Fibroblast of skin of right quadriceps (primary cell): ENCODE results near the gene HINT3.
"Not testable (repeated sequence)": the region's sequence is repeated elsewhere in the genome, so short reads cannot be mapped to it uniquely, and the experiment has no call there.

Experiments
- DNase-seq: peaks from one replicate; pipeline ENCODE4 v3.0.0-alpha.2; 2013

The HINT3 gene

DNA sequence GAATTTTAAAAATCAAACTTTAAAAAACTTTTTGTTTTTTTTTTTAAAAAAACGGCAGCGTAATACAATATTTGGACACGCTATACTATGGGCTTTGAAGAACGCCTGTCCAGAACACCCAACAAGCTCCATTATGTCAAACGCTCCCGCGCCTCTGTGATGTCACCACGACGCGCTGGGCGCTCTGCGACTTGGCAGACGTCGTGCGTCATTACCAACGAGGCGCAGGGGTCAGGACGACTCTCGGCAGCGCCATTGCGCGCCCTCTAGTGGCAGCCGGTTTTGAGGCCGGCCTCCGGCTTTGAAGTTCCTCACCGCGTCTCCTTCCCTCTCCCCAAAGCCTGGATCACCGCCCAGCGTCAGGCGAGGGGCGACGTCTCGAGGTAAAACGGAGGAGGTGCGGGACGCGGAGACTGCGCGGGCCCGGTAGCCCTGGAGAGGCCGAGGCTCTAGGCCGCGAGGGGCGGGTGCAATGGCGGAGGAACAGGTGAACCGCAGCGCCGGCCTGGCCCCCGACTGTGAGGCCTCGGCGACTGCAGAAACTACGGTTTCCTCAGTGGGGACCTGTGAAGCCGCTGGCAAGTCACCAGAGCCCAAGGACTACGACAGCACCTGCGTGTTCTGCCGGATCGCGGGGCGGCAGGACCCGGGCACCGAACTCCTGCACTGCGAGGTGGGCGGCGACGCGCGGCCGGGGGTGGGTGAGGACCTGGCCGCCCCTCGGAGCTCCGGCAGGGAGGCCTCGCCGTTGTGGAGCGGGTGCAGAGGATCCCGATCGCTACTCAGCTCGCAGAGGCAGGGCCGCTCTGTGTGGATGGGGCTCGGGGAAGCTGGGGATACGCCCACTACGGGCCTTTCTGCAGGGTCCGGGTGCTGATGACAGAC, at the start of gene HINT3:
HINT3 (plus strand) TSS at position 265 of the 885 bp plus-strand sequence; CDS start at position 473, 208 bp downstream.
- DNase-seq, result peak; percentile 96

DNA sequence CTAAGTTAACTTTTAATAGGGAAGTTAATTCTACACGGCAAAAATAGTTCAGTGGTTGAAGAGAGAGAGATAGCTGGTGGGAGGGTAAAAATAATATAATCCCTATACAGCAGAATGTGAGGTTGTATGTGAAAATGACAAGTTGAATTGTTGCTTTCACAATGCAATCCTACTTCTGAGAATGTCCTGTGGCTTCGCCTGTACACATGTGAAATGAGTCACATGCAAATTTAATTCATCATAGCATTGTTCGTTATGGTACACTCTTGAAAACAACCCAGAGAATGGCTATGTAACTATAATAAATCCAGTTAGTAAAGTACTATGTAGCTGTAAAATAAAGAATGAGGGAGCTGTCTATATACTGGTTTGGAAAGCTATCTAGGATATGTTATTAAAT, 46.0 kb upstream of the HINT3 start:
- peak; percentile 60 for DNase-seq

DNA sequence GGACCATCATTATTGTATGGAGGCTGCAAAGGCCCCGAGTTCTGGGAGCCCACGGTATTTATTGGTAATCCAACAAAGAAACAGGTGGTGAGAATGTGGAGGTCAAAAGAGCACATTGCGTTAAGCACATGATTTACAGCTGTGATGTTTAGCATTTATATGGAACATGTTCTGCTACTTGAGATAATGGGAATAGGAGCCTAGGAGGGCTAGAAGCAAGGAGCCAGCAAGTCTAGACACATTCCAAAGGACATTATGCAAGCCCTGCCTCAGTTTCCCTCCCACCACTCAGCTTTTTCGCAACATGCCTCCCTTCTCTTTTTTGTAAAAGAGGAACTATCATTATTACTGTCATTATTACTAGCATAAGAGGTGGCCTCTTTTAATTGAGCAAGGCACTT, 45.5 kb upstream of the HINT3 start:
- not testable (repeated sequence) for DNase-seq

DNA sequence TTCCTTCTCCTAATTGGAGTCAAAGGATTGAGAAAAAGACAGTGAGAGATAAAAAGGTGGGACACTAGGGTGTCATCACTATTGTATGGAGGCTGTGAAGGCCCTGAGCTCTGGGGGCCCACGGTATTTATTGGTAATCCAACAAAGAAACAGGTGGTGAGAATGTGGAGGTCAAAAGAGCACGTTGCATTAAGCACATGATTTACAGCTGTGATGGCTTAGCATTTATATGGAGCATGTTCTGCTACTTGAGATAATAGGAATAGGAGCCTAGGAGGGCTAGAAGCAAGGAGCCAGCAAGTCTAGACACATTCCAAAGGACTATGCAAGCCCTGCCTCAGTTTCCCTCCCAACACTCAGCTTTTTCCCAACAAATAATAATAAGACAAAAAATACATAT, 44.1 kb upstream of the HINT3 start:
- DNase-seq, result not testable (repeated sequence)

DNA sequence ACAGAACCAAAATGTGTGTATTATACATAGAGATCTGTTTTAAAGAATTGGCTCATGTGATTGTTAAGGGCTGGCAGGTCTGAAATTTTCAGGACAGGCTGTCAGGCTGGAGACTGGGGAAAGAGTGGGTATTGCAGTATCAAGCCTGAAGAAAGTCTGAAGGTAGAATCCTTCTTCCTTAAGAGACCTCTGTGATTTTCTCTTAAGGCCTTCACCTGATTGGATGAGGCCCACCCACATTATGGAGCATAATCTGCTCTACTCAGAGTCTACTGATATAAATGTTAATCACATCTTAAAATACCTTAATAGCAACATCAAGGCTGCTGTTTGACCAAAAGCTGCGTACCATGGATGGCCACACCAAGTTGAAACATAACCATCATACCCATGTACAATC, 43.4 kb upstream of the HINT3 start:
- no peak for DNase-seq

DNA sequence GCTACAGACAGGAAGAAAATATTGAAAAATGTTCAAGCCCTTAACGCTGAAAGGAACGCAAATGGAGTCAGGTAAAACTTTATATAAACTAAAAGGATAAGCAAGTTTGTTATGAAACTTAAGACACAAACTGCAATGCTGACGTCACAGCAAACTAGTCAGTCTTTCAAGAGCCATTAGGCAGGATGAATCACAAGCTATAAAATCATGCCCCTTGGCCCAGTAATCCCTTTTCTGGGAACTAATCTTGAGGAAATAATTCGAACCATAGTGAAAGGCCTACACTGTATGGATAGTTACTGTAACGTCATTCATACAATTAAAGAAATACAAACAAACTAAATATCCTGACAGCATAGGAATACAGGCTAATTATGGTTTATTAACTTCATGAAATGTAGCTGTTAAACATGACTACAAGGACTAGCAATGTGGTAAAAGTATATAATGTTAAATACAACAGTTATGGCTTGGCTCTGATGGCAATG, 42.7 kb upstream of the HINT3 start:
- DNase-seq, result peak; percentile 96

DNA sequence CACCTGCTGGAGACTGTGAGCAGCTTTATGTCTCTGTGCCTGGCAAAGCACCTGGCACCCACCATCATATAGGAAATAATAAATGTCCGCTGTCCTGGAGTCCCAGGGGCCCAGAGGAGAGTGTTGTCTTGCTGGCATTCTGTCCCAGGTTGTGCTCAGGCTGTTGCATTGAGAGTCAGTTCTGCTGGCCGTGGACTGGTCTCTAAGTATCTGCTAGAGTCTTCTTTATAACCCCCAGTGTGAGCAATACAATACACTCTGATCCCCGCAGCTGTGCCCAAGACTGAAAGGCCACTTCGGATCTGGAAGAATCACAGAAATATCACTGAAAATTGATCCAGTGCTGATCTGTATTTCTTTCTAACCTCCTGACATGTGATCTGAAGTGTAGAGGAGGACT, 38.3 kb upstream of the HINT3 start:
- no peak for DNase-seq

DNA sequence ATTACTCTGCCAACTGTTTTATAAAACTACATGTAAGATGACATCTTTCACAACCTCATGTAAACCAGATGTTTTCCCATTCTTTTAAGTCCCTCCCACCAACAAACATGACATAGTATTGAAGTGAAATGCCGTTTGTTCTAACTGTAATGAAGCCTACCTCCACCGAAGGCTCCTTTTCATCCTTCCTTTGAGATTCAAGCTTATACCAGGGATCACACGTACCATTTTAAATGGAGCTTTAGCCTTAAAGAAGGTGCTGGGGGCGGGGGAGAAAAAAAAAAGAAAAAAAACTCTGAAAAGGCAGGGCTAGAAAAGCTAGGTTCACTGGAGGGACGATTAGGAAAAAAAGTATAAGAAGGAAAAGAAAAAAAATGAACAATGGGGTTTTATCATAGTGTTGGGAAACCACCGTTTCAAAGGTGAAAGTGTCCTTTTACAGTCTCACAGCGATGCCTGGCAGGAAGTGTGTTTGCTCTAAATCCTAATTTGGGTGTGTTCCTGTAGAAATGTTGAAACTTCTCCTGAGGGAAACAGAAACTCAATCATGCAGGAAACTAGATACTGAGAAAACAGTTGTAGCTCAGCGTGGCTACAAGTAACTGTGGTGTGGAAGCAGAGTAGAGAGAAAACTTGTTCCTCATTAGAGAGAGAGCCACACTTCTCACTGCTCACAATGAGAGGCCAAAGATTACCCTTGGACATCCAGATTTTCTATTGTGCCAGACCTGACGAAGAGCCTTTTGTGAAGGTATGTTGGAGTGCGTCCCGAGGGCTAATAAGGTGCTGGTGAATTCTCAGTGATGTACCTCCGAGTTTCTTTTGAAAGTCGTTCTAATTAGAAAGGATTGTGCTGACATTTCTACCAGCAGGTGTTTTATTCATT, 37.6 kb upstream of the HINT3 start:
- DNase-seq, result peak; percentile 61

DNA sequence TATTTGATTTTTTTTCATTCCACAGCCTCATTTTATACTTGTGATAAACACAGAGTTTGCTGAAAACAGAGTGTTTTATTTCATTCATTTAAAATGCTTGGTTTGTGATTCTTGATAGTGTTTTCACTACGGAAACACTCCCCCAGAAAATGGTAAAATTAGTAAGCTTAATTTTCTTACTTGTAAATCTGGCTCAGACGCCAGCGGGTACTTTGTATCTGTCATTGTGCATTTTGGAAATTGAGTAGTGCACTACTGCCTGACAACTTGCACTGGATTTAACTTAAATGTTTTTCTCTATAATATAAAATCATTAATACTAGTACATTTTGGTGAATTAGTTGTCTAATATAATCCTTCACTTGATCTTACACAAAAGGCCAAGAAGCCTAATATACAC, 37.0 kb upstream of the HINT3 start:
- DNase-seq, result no peak

DNA sequence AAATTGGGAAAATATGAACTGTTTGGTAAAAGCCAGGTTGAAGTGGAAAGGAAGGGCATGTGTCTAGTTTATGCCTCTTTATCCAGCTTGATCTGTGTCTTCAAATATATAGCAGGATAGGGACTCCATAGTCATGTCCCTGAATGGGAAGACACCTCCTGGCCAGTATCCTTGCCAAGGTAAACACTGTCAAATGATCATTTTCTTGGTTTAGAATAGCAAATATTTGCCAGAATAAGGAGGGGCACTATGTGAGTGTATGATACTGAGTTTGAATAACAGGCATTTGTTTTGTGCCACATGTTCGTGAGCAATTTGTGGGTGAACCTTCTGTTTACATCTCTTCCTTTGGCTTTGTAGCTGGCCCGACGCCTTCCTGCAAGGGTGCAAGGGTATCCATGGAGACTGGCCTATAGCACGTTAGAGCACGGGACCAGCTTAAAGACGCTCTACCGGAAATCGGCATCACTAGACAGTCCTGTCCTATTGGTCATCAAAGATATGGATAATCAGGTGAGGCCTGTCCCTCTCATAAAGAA, 34.2 kb upstream of the HINT3 start:
- no peak for DNase-seq

DNA sequence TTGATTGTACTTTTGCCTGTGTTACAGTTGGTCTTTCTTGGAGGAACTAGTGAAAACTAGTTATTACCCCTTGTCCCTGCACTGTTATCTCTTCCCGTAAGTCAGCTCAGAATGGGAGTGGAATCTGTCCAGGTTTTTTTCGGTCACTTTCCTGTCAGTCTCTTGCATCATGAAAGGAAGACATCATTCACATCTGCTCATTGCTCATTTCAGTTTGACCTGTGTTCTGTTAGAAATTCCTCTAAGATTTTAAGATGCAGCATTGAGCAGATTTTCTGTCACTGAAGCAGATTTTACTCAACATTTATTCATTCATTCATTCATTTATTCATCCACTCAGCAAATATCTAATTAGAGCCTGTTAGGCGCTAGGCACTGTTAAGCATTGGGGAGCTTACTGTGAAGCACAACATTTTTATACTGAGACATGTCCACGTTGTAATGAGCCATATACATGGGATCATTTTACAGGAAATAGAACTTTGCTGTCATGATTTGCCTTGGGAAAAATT, 33.1 kb upstream of the HINT3 start:
- DNase-seq, result no peak

DNA sequence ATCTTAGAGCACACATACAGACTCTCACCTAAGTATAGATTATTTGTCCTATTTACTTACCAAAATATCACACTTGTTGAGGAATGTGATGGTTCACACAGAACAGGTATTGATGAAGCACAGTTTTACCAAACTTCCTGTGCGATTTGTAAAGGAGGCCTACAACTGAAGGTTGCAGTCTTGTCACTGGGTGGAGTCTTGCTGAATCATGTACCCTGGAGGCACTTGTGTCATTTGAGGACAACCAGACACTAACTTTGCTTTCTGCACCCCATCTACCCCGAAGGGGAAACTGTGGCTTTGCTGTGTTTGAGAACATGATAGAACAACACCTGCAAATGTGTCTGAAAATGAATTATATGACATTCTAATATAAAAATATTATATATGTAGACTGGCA, 32.4 kb upstream of the HINT3 start:
- no peak for DNase-seq

DNA sequence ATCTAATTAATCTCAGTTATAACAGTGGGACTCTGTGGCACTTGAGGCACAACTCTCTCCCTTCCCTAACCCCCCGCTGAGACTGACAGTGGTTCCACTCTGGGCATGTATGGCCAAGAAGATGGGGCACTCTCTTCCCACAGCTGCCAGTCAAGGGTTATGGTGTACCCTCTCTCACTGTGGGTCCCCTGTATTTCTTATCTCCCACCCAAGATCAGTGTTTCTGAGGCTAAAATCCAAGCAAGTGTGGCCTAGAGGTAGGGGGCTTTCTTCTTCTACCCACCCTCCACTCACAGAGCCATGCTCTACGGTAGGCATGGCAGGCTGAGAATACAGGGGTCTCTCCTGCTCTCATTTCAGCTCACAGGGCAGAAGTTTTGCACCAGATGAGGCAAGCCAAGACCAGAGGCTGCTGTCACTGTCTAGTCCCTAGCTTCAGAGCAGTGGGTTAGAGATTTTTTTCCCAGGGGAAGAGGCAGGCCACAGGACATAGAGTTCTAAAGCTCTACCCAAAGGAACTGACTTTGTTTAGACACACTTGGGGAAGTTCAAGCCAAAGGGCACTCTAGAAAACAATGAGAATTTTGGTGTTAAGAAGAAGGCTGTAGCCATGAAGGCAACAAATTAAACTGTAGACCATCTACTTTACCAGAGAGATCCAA, 31.7 kb upstream of the HINT3 start:
- no peak for DNase-seq

DNA sequence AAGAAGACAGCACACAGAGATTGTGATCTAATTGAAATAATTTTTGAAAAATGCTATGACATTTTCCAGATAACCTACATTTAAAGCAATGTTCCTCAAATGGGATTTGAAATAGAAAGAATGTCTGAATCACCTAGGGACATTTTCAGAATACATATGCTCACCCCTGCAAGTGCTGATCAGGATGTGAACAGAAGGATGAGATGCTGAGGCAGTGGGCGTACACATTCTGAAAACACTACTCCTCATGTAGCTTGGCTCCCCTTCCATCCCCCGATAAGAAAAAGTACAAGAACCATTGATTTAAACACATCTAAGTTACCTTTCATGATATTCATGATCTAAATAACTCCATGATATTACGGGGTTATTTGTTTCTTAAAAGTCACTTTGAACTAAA, 29.9 kb upstream of the HINT3 start:
- DNase-seq, result no peak

DNA sequence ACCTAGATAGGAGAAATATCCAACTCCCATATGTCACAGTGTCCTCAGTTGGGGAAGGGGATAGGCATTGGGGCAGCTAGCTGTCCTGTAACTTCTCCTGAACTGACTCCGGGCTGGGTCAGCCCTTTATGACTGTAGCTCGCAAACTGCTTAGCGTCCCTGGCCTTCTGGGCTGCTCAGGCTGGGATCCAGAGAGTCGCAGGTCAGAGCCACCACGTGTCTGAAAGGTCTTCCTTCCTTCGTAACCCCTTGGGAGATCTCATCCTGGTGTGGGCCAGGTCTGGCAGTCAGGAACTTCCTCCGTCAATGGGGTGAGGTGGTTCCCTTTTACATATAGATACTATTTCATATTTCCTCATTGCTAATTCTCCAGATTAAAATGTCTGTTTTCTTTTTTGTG, 28.8 kb upstream of the HINT3 start:
- DNase-seq, result no peak

DNA sequence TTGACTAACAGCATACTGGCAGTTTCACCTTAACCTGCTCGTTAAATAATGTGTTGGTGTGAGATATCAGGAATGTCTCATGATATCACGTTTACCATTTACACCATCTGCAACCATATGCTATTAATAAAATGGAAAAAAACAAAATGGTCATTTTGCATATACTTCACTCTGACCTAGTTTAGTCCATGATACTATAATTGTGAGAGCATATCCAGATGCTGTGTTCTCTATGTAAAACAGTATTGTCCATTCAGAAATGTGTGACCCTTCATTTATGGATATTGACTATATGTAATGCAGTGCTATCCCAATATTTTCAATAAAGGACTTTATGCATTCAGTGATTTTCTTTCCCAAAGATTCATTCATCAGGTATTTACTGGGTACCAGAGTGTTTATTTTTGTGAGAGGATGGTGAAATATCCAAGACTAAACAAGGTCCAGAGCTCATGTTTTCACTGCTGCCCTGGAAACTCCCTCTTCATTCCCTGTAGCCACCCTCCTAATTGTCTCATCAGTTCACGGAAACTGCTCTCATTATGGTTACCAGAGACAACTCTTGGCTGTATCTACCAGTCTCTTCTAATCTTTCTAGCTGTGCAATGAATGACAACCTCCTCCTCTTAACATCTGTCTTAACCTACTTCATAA, 25.7 kb upstream of the HINT3 start:
- no peak for DNase-seq

DNA sequence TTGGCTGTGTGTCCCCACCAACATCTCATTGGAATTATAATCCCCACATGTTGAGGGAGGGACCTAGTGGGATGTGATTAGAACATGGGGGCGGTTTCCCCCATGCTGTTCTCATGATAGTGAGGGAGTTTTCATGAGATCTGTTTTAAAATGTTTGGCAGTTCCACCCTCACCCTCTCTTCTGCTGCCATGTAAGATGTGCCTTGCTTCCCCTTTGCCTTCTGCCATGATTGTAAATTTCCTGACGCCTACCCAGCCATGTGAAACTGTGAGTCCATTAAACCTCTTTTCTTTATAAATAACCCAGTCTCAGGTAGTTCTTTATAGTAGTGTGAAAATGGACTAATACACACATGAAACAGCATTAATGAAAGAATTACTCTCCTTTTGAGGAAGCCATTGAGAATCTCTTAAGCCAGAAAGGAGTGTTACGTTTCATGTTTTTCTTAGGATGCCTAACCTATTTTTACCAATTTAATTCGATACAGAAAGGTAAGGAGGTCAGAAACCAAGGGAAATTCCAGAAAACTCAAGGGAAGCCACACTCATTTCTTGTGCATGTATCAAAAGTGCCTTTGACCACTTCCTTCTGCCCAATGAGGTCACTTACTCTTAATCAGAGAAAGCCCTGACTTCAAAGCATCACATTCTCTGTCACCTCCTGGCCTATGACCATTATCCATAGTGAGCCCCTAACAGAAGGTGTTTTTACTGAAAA, 24.7 kb upstream of the HINT3 start:
- no peak for DNase-seq

DNA sequence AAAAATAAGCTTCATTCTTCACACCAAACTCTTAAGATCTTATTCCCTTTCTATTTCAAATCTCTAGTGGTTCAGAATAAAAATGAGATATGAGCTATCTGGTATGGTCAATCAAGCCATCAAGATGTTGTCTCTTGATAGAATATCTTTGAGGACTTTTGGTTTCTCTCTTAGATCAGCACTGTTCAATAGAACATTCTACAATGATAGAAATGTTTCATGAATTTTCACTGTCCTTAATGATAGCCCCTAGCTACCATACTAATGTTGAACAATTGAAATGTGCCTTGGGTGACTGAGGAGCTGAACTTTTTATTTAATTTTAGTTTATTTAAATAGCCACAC, 24.1 kb upstream of the HINT3 start:
- DNase-seq, result no peak

DNA sequence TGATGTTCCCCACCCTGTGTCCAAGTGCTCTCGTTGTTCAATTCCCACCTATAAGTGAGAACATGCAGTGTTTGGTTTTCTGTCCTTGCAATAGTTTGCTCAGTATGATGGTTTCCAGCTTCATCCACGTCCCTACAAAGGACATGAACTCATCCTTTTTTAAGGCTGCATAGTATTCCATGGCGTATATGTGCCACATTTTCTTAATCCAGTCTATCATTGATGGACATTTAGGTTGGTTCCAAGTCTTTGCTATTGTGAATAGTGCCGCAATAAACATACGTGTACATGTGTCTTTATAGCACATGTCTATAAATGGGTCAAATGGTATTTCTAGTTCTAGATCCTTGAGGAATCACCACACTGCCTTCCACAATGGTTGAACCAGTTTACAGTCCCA, 21.1 kb upstream of the HINT3 start:
- not testable (repeated sequence) for DNase-seq

DNA sequence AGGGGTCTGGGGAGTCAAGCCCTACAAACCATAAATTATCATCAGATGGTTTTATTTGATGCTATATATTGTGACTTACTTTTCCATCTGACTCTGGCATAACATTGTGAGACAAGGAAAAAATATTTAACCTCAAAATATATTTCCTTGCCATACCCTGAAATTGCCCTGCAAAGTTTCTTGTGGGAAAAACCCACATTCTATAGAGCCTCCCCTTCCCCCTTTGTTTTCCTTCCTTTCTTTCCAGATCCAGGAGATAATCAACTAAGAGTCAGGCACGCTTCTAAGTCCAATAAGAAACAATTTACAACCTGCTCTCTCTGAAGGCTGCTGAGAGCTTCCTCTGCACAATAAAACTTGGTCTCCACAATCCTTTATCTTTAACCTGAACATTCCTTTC, 17.5 kb upstream of the HINT3 start:
- DNase-seq, result no peak

DNA sequence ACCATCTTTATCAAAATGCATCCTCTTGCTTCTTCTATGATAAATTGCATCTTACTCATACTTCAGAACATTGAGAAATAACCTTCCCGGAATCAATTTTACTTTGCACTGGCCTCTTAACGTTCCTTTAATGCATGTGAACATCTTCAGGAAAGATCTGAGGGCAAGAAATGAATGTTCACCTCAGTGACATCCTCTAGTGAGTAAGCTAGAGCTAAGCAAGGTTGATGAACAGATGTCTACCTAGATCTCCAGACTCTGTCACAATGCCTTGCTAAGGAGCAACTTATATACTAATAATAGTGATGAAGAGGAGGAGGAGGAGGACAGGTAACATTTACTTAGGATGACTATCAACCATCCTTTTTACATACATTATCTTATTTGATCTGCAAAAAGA, 16.8 kb upstream of the HINT3 start:
- DNase-seq, result no peak
